SK-N-MC (cell line): ENCODE measurements around the gene CELSR1.

Experiments
- EZH2 ChIP-seq: fragments of 200-600 bp; sonication (generic); IDR thresholded peaks from one replicate; pipeline ENCODE4 v1.6.1; 2017; ENCODE audit warnings: antibody characterized with exemption
- FOXP2 ChIP-seq: optimal IDR thresholded peaks from 2 replicates; pipeline ENCODE3; 2011; ENCODE audit warnings: mild to moderate bottlenecking, moderate library complexity; ENCODE audit not compliant: insufficient read depth; ENCODE audit errors: extremely low read length, control extremely low read depth
- POLR2AphosphoS5 ChIP-seq: IDR thresholded peaks from 2 replicates; pipeline ENCODE4 v1.6.1; 2012; ENCODE audit warnings: mild to moderate bottlenecking, low read depth, low read length, borderline replicate concordance

DNA sequence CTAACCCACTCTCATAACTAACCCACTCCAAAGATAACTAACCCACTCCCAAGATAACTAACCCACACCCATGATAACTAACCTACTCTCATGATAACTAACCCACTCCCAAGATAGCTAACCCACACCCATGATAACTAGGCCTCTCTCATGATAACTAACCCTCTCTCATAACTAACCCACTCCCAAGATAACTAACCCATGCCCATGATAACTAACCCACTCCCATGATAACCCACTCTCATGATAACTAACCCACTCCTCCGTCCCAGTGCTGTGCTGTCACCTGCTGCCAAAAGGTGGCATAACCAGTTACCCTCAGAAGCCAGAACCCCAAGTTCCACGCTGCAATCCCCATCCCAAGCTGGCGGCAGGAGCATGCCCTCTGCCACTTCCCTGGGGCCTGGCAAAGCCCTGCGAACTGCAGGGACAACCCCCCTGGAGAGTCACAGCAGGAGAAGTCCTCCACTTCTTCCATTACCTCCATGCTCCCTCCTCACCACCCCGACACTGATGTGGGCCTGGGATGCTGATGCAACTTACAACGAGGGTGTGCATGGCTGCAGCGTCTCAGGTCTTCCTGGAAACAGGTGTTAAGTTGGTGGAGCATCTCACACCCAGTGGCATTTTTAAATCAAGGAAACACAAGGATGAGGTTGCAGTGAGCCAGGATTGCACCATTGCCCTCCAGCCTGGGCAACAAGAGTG is 30.8 kb upstream of the CELSR1 start:
- TF ChIP-seq EZH2 (no peak), POLR2AphosphoS5 (no peak), FOXP2 (no peak)
